Activated CD4-positive, alpha-beta T cell treated with anti-CD3 and anti-CD28 coated beads, Interleukin-2, amount 50 U/mL, for 24 hours (primary cell): ENCODE results near the gene SAMD3.
"Not testable (repeated sequence)": the region's sequence is repeated elsewhere in the genome, so short reads cannot be mapped to it uniquely, and the experiment has no call there.

Source experiments
- DNase-seq, 2 donors: peaks; one replicate each; pipeline ENCODE4 v3.0.0-alpha.2; 2020; ENCODE audit warnings: low read depth in 1 of 2, low spot score in 1 of 2

SAMD3 gene

GRCh38 chr6:130222775-130223174, at the start of gene SAMD3:
TSS of gene SAMD3 (minus strand) at chr6:130222951. CDS start at chr6:130215273, 7,678 bp downstream.
- no peak for DNase-seq

GRCh38 chr6:130269969-130270635, 47.4 kb upstream of the SAMD3 start:
- no peak for DNase-seq

GRCh38 chr6:130265553-130265952, 42.8 kb upstream of the SAMD3 start:
- DNase-seq: not testable (repeated sequence)

- DNase-seq: no peak
Measured at GRCh38 chr6:130262008-130262407, 39.3 kb upstream of the SAMD3 start.

- not testable (repeated sequence) for DNase-seq
Measured at GRCh38 chr6:130261558-130261957, 38.8 kb upstream of the SAMD3 start.

GRCh38 chr6:130260614-130261241, 38.0 kb upstream of the SAMD3 start:
- DNase-seq: not testable (repeated sequence)

GRCh38 chr6:130260050-130260462, 37.3 kb upstream of the SAMD3 start:
- not testable (repeated sequence) for DNase-seq

- no peak for DNase-seq
Measured at GRCh38 chr6:130259557-130259956, 36.8 kb upstream of the SAMD3 start.

GRCh38 chr6:130259140-130259539, 36.4 kb upstream of the SAMD3 start:
- DNase-seq: no peak

GRCh38 chr6:130252527-130253237, 29.9 kb upstream of the SAMD3 start:
- DNase-seq: no peak

GRCh38 chr6:130245267-130245666, 22.5 kb upstream of the SAMD3 start:
- no peak for DNase-seq

- no peak for DNase-seq
Measured at GRCh38 chr6:130244728-130245127, 22.0 kb upstream of the SAMD3 start.

- DNase-seq: no peak
Measured at GRCh38 chr6:130240232-130240631, 17.5 kb upstream of the SAMD3 start.

GRCh38 chr6:130239755-130240154, 17.0 kb upstream of the SAMD3 start:
- DNase-seq: no peak

GRCh38 chr6:130233330-130233729, 10.6 kb upstream of the SAMD3 start:
- no peak for DNase-seq

GRCh38 chr6:130230531-130230930, 7.8 kb upstream of the SAMD3 start:
- not testable (repeated sequence) for DNase-seq

GRCh38 chr6:130229645-130230044, 6.9 kb upstream of the SAMD3 start:
- no peak for DNase-seq

GRCh38 chr6:130223508-130223907, 757 bp upstream of the SAMD3 start:
- peak; percentile 22 to 63 for DNase-seq

- no peak for DNase-seq
Measured at GRCh38 chr6:130218134-130218533, 4.6 kb downstream of the SAMD3 start.

- DNase-seq: no peak
Measured at GRCh38 chr6:130216620-130217019, 6.1 kb downstream of the SAMD3 start.

GRCh38 chr6:130215526-130215925, 7.2 kb downstream of the SAMD3 start:
- DNase-seq: peak in 1 of 2 donors; percentile 35

- DNase-seq: no peak
Measured at GRCh38 chr6:130212215-130212874, 10.4 kb downstream of the SAMD3 start.
